Uterus (tissue), 2 donors: ENCODE results near the gene CUTC.

Source experiments
- CTCF ChIP-seq, 4 experiments: fragments of 200-600 bp in 2 of 4; fragments of 450-650 bp in 2 of 4; sonication (generic) in 2 of 4; IDR thresholded peaks; one replicate each; pipeline ENCODE4 v1.5.1; 2016 to 2019; ENCODE audit warnings: antibody characterized with exemption in 4 of 4, mild to moderate bottlenecking in 2 of 4, moderate library complexity in 1 of 4
- POLR2A ChIP-seq, 2 donors: fragments of 450-650 bp; IDR thresholded peaks; one replicate each; pipeline ENCODE4 v1.6.1; 2016; ENCODE audit warnings: antibody characterized with exemption in 2 of 2, mild to moderate bottlenecking in 1 of 2, moderate library complexity in 1 of 2

GRCh38 chr10:99756159-99756558, 24.1 kb downstream of the CUTC start:
- TF ChIP-seq CTCF (IDR thresholded peaks at IDR 0.05) (no peak), POLR2A (IDR thresholded peaks at IDR 0.05) (no peak)
